Measurements from ENCODE around the gene MTA2.
"Not testable (repeated sequence)": the region's sequence is repeated elsewhere in the genome, so short reads cannot be mapped to it uniquely, and the experiment has no call there.

Gene MTA2

DNA sequence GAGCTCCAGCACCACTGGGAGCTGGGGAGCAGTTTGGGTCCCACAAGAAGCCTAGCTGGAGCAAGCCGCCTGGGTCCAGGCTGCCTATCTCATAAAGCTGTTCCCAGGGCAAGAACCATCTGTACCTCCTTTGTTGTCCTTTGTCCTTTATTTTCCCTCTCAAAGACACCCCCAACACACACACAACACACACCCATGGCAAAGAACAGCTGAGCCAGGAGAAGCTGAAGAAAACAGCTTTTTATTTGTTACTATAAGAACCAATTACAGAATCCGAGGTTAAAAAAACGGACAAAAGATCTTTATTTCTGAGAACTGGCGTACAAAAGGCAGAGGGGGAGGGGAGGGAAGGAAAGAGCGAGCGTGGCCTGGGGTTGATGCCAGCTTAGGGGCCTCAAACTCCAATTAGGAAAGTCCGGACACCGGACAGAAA lies 8.7 kb downstream of the MTA2 start:
- H3K4me3 ChIP-seq (ENCODE audit: insufficient read depth, low read depth, low read length) = no peak overlapping the region
- no peaks in the 10 kb centered on the region for H3K9me3 ChIP-seq (ENCODE audit: control insufficient read depth, low read length)
- WGBS, 2 experiments = 90 to 91% methylated on average over 8 of the region's 8 CpGs
- peaks cover 3% of the 10 kb centered on the region for H3K4me1 ChIP-seq (ENCODE audit: control insufficient read depth, insufficient read depth, low read length)
- no peak overlapping the region for H3K27ac ChIP-seq (ENCODE audit: insufficient read depth, low read depth, low read length, poor library complexity, severe bottlenecking)
- no peaks in the 10 kb centered on the region for H3K27me3 ChIP-seq (ENCODE audit: control insufficient read depth, insufficient read depth, low read length, poor library complexity, severe bottlenecking)
- H3K36me3 ChIP-seq (ENCODE audit: control insufficient read depth, insufficient read depth, low read length) = peaks cover 32% of the 10 kb centered on the region

DNA sequence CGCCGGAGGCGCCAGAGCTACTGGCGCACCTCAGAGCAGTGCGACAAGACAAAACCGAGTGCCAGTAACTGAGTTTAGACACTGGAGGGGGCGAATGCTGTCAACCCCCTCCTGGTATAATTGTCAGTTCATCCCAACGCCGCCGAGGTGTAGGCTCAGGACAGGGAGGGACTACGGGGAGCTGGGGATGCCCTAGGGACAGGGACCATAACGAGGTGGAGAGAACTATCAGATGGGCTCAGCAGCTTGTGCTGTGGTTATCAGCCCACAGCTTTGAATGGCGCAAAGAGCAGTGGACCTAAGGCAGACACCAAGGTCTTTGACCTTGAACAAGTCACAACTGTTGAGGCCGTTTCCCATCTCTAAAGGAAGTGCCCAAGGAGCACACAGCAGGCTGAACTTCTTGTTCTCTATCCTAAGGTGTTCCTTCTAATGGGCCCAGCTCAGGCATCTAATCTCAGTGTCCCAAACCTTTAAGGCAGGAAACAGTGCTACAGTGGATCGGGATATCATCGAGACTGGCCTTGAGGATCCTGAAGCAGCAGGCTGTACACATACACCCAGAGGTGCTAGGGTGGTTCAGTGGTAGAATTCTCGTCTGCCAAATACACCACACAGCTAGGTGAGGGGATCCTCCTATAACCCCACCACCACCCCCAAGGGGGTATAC lies 9.4 kb downstream of the MTA2 start:
- Histone ChIP-seq H3K27ac (ENCODE audit: insufficient read depth, low read depth, low read length, poor library complexity, severe bottlenecking) (peak overlapping the region; percentile 91), H3K4me3 (ENCODE audit: insufficient read depth, low read depth, low read length) (peak overlapping the region; percentile 54), H3K9me3 (ENCODE audit: control insufficient read depth, low read length) (no peaks in the 10 kb centered on the region), H3K36me3 (ENCODE audit: control insufficient read depth, insufficient read depth, low read length) (peaks cover 33% of the 10 kb centered on the region), H3K27me3 (ENCODE audit: control insufficient read depth, insufficient read depth, low read length, poor library complexity, severe bottlenecking) (no peaks in the 10 kb centered on the region), H3K4me1 (ENCODE audit: control insufficient read depth, insufficient read depth, low read length) (peaks cover 3% of the 10 kb centered on the region)
- 33 to 39% methylated on average over 16 to 17 of the region's 17 CpGs for WGBS, 2 experiments

DNA sequence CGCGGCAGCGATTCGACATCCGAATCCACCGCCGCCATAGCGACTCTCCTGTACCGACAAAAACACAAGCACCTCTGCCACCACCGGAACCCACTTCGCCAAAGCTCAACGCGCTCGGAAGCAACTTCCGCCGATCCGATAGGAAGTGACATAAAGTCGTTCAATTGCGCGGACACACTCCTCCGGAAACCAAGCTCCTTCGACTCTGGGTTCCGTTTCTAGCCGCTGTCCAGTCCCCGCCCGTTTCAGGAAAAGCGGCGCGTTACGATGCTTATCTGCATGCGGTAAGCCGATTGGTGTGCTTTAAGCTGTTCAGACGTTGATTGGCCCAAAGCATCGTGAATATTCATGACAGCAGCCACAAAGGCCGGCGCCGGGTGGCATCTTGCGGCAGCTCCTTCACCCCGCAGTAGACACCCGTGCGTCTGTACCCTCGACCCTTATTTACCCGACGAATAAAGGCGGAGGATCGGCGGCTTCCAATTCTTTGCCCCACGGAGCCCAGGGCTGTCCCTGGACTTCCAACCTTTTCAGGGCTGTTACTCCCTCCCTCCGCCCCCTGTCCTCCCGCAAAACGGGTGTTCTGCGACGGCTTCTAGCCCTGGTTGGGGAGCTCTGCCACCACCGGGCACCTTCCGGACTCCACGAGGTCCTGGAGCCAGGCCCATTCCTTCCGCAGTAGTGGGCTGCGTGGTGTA lies 10.1 kb downstream of the MTA2 start, which contains the start of gene TUT1:
TUT1 (minus strand) TSS at position 76 of the 698 bp plus-strand sequence; CDS start at position 38, 38 bp downstream.
- peaks cover 35% of the 10 kb centered on the region for H3K36me3 ChIP-seq (ENCODE audit: control insufficient read depth, insufficient read depth, low read length)
- H3K27ac ChIP-seq (ENCODE audit: insufficient read depth, low read depth, low read length, poor library complexity, severe bottlenecking) = peak within 1 kb of the TSS; percentile 91
- peak within 1 kb of the TSS; percentile 93 for H3K4me3 ChIP-seq (ENCODE audit: insufficient read depth, low read depth, low read length)
- H3K27me3 ChIP-seq (ENCODE audit: control insufficient read depth, insufficient read depth, low read length, poor library complexity, severe bottlenecking) = no peaks in the 10 kb centered on the region
- no peaks in the 10 kb centered on the region for H3K9me3 ChIP-seq (ENCODE audit: control insufficient read depth, low read length)
- peaks cover 3% of the 10 kb centered on the region for H3K4me1 ChIP-seq (ENCODE audit: control insufficient read depth, insufficient read depth, low read length)
- WGBS, 2 experiments = 0% methylated on average over 58 of the region's 58 CpGs

DNA sequence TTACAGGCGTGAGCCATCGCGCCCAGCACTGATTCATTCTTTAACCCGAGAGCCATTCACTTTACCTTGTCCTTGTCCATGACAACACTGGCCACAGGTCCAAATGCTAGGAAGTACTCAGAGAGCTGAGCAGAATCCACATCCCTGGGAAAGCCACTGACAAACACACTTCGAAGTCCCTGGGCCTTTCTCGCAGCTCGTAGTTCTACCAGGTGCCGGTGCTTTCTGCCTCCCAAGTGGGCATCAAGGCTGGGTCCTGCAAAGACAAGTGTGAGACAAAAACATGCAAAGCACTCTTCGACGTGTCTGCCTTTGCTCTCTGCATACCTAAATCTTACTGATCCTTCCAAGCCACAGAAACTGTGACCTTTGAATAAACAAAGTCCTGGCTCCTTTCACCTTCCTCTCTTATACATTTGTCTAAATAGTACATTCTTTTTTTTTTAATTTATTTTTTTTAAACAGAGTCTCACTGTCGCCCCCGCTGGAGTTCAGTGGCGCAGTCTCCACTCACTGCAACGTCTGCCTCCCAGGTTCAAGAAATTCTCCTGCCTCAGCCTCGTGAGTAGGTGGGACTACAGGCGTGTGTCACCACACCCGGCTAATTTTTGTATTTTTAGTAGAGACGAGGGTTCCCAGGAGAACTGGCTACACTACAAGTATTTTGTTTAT lies 12.6 kb downstream of the MTA2 start:
- H3K36me3 ChIP-seq (ENCODE audit: control insufficient read depth, insufficient read depth, low read length) = peaks cover 21% of the 10 kb centered on the region
- WGBS, 2 experiments = 77 to 83% methylated on average over 17 to 18 of the region's 18 CpGs

DNA sequence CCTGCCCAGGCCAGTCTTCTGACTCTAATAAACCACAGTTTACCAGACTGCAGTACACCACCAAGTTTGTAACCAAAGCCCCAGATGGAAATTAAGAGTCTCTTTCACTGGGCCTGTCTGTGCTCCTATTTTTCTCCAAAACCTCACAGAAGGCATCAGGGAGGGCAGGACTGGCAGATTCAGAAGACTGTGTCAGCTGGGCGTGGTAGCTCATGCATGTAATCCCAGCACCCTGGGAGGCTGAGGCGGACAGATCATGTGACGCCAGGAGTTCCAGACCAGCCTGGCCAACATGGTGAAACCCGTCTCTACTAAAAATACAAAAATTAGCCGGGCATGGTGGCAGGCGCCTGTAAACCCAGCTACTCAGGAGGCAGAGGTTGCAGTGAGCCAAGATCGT lies 16.3 kb downstream of the MTA2 start:
- not testable (repeated sequence) for H3K4me1 ChIP-seq (ENCODE audit: control insufficient read depth, insufficient read depth, low read length); H3K4me3 ChIP-seq (ENCODE audit: insufficient read depth, low read depth, low read length); H3K27me3 ChIP-seq (ENCODE audit: control insufficient read depth, insufficient read depth, low read length, poor library complexity, severe bottlenecking); H3K27ac ChIP-seq (ENCODE audit: insufficient read depth, low read depth, low read length, poor library complexity, severe bottlenecking); H3K9me3 ChIP-seq (ENCODE audit: control insufficient read depth, low read length)
- WGBS, 2 experiments = 93% methylated on average over 7 of the region's 7 CpGs
- H3K36me3 ChIP-seq (ENCODE audit: control insufficient read depth, insufficient read depth, low read length) = peaks cover 24% of the 10 kb centered on the region

More for the DNA sequence above, 12.6 kb downstream of the MTA2 start:
- peaks cover 3% of the 10 kb centered on the region for H3K4me1 ChIP-seq (ENCODE audit: control insufficient read depth, insufficient read depth, low read length)
- H3K27ac ChIP-seq (ENCODE audit: insufficient read depth, low read depth, low read length, poor library complexity, severe bottlenecking) = no peak overlapping the region
- H3K4me3 ChIP-seq (ENCODE audit: insufficient read depth, low read depth, low read length) = no peak overlapping the region
- H3K9me3 ChIP-seq (ENCODE audit: control insufficient read depth, low read length) = no peaks in the 10 kb centered on the region
- H3K27me3 ChIP-seq (ENCODE audit: control insufficient read depth, insufficient read depth, low read length, poor library complexity, severe bottlenecking) = no peaks in the 10 kb centered on the region

DNA sequence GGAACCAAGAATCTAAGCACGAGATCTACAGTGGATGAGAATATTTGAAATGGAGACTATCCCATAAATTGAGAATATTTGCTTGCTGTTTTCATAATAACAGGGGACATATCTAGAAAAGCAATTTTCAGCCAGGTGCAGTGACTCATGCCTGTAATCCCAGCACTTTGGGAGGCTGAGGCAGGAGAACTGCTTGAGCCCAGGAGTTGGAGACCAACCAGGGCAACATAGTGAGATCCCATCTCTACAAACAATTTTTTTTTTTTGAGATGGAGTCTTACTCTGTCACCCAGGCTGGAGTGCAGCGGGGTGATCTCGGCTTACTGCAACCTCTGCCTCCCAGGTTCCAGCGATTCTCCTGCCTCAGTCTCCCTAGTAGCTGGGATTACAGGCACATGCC lies 19.9 kb downstream of the MTA2 start:
- not testable (repeated sequence) for H3K27ac ChIP-seq (ENCODE audit: insufficient read depth, low read depth, low read length, poor library complexity, severe bottlenecking); H3K4me1 ChIP-seq (ENCODE audit: control insufficient read depth, insufficient read depth, low read length); H3K27me3 ChIP-seq (ENCODE audit: control insufficient read depth, insufficient read depth, low read length, poor library complexity, severe bottlenecking); H3K4me3 ChIP-seq (ENCODE audit: insufficient read depth, low read depth, low read length); H3K9me3 ChIP-seq (ENCODE audit: control insufficient read depth, low read length)
- peaks cover 39% of the 10 kb centered on the region for H3K36me3 ChIP-seq (ENCODE audit: control insufficient read depth, insufficient read depth, low read length)
- WGBS, 2 experiments = 94 to 96% methylated on average over 4 of the region's 4 CpGs

DNA sequence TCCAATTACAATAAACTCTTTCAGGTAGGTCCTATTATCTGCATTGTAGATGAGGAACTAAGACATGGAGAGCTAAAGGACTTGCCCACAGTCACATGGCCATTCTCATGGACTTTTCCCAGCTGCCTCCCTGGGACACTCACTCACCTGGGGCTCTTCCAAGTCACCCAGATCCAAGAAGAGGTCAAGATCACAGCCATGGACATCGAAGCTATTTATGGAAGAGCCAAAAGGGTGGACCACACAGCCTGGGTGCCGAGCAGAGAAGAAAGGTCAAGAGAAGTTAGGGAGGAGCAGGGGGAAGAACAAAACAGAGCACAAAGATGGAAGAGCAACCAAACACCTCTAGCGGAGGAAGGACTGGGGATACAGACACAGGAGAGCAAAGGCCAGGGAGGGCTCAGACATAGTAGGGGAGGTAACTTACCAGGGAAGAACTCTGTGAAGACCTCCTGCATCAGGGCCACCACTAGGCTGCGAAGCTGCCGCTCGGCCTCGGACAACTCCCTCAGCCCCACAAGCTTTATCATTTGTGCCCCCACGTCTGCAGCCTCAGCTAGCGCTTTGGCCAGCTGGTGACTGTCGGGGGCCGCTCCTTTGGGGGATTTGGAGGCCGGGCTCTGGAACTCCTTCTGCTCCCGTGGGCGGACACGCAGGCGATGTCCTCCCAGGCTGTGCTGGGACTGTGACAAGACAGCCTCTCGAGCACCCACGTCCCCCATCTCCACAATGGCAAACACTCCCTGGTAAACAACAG lies 20.5 kb downstream of the MTA2 start:
- peaks cover 41% of the 10 kb centered on the region for H3K36me3 ChIP-seq (ENCODE audit: control insufficient read depth, insufficient read depth, low read length)

DNA sequence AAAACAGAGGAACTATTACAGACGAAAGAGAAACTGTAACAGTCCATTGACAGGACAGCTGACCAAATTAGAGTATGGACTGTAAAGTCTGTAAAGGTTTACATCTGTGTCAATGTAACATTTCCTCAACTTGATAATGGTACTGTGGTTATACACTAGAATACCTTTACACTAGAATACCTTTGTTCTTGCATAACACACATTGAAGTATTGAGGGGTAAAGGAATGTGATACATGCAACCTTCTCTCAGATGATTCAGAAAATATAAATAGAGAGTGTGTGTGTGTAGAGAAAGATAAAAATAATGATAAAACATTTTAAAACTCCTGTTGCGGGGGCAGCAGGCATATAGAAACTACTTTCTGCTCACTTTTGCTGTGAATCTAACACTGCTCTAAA lies 22.4 kb downstream of the MTA2 start:
- Histone ChIP-seq H3K36me3 (ENCODE audit: control insufficient read depth, insufficient read depth, low read length) (peaks cover 36% of the 10 kb centered on the region), H3K27ac (ENCODE audit: insufficient read depth, low read depth, low read length, poor library complexity, severe bottlenecking) (no peak overlapping the region), H3K4me3 (ENCODE audit: insufficient read depth, low read depth, low read length) (no peak overlapping the region), H3K9me3 (ENCODE audit: control insufficient read depth, low read length) (no peaks in the 10 kb centered on the region), H3K27me3 (ENCODE audit: control insufficient read depth, insufficient read depth, low read length, poor library complexity, severe bottlenecking) (no peaks in the 10 kb centered on the region), H3K4me1 (ENCODE audit: control insufficient read depth, insufficient read depth, low read length) (peaks cover 8% of the 10 kb centered on the region)
- WGBS, 2 experiments = 96% methylated on average over 1 to 2 of the region's 2 CpGs

More for the DNA sequence above, 20.5 kb downstream of the MTA2 start:
- Histone ChIP-seq H3K9me3 (ENCODE audit: control insufficient read depth, low read length) (no peaks in the 10 kb centered on the region), H3K4me3 (ENCODE audit: insufficient read depth, low read depth, low read length) (no peak overlapping the region), H3K27me3 (ENCODE audit: control insufficient read depth, insufficient read depth, low read length, poor library complexity, severe bottlenecking) (no peaks in the 10 kb centered on the region), H3K27ac (ENCODE audit: insufficient read depth, low read depth, low read length, poor library complexity, severe bottlenecking) (no peak overlapping the region), H3K4me1 (ENCODE audit: control insufficient read depth, insufficient read depth, low read length) (no peaks in the 10 kb centered on the region)
- 96% methylated on average over 18 of the region's 18 CpGs for WGBS, 2 experiments

DNA sequence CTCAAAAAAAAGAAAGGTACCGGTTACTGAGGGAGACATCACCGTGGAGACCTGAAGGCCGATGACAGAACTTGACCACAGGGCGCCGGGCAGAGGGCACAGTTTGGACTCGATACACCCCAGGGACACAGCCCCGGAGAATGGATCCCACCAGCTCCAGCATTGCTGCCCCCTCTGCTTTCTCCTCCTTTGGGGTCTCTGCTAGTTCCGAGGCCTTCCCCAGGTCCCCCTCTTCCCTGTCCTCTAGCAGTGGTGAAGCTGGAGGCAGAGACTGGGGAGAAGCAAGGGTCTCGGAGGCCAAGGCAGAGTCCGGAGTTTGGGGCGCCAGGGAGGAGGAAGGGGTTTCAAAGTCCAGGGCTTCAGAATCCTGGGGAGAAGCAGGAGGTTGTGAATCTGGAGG lies 23.1 kb downstream of the MTA2 start:
- H3K27ac ChIP-seq (ENCODE audit: insufficient read depth, low read depth, low read length, poor library complexity, severe bottlenecking) = no peak overlapping the region
- peaks cover 8% of the 10 kb centered on the region for H3K4me1 ChIP-seq (ENCODE audit: control insufficient read depth, insufficient read depth, low read length)
- peaks cover 36% of the 10 kb centered on the region for H3K36me3 ChIP-seq (ENCODE audit: control insufficient read depth, insufficient read depth, low read length)
- H3K4me3 ChIP-seq (ENCODE audit: insufficient read depth, low read depth, low read length) = no peak overlapping the region
- H3K27me3 ChIP-seq (ENCODE audit: control insufficient read depth, insufficient read depth, low read length, poor library complexity, severe bottlenecking) = no peaks in the 10 kb centered on the region
- 96% methylated on average over 11 of the region's 11 CpGs for WGBS, 2 experiments
- H3K9me3 ChIP-seq (ENCODE audit: control insufficient read depth, low read length) = no peaks in the 10 kb centered on the region
